Lung (tissue), 12 donors: ENCODE measurements around the gene DCDC1. TPM values are rescaled to one million over a fixed set of nuclear protein-coding genes. Genes with fewer than 3 reads are reported as not detected.

Experiments used
- ATAC-seq: fragments of 200-7000 bp; cut with Tn5 transposase; one replicate; pipeline ENCODE4 v1.9.1; 2020; ENCODE audit warnings: moderate number of reproducible peaks; ENCODE audit not compliant: insufficient read depth, low FRiP score
- DNase-seq, 3 donors: peaks; one replicate each; pipeline ENCODE4 v3.0.0-alpha.2; 2013 to 2017
- H3K27ac ChIP-seq, 2 donors: one replicate each; pipeline ENCODE4 v1.5.1; 2013; ENCODE audit warnings: mild to moderate bottlenecking in 2 of 2, moderate library complexity in 2 of 2, control low read depth in 1 of 2, inconsistent platforms in 1 of 2, low read depth in 1 of 2, low read length in 1 of 2
- H3K27me3 ChIP-seq, 3 donors: one replicate each; pipeline ENCODE4 v1.5.1; 2013; ENCODE audit warnings: low read length in 2 of 3; ENCODE audit not compliant: control insufficient read depth in 3 of 3, insufficient read depth in 3 of 3
- H3K36me3 ChIP-seq, 4 donors: one replicate each; pipeline ENCODE4 v1.5.1; 2013; ENCODE audit warnings: low read length in 4 of 4, mild to moderate bottlenecking in 1 of 4, moderate library complexity in 1 of 4; ENCODE audit not compliant: control insufficient read depth in 4 of 4, insufficient read depth in 4 of 4
- H3K4me1 ChIP-seq, 5 donors: one replicate each; pipeline ENCODE4 v1.5.1; 2013; ENCODE audit warnings: low read length in 5 of 5, mild to moderate bottlenecking in 2 of 5, moderate library complexity in 1 of 5; ENCODE audit not compliant: control insufficient read depth in 5 of 5, insufficient read depth in 5 of 5
- H3K4me3 ChIP-seq: one replicate; pipeline ENCODE4 v1.5.1; 2013; ENCODE audit warnings: mild to moderate bottlenecking, control low read depth, moderate library complexity
- H3K9ac ChIP-seq, 2 donors: one replicate each; pipeline ENCODE4 v1.5.1; 2013; ENCODE audit warnings: low read length in 2 of 2, control low read depth in 1 of 2; ENCODE audit not compliant: insufficient read depth in 1 of 2
- H3K9me3 ChIP-seq, 4 donors: one replicate each; pipeline ENCODE4 v1.5.1; 2013; ENCODE audit warnings: low read length in 3 of 4, mild to moderate bottlenecking in 1 of 4, moderate library complexity in 1 of 4; ENCODE audit not compliant: control insufficient read depth in 4 of 4, insufficient read depth in 3 of 4
- WGBS, 2 donors: extraction: QIAGEN DNeasy Blood & Tissue Kit; methylation state at CpG; one replicate each; pipeline ENCODE4 v1.1.7; 2013; 5-methylcytosine and 5-hydroxymethylcytosine counted together
- polyA plus RNA-seq, 2 donors: library from polyadenylated mRNA; stranded (reverse); fragments of 200-250 nt; gene quantifications; one replicate each; pipeline ENCODE4 v1.2.1, GENCODE V29; 2013
- total RNA-seq, 2 donors: library from RNA; depleted of rRNA in 1 of 2; stranded (reverse); fragments of >200 nt in 1 of 2; gene quantifications; one replicate each; pipeline ENCODE4 v1.2.1, GENCODE V29; 2014 to 2021
- TF ChIP-seq, protein P1 (sequence below): IDR thresholded peaks from 2 replicates; pipeline ENCODE4 v1.5.1; 2012; ENCODE audit warnings: mild to moderate bottlenecking; ENCODE audit errors: control extremely low read depth, extremely low read depth
- donor health status: control.
- donor health status: control.
- donor health status: Bipolar disorder and iron deficiency.
- donor health status: healthy.
- donor health status: DM: yes; HTN: yes; CAD: no.

Gene DCDC1
- total and polyA plus RNA-seq, 4 donors: 0.47 to 20.6 (median 4.7) TPM

DNA sequence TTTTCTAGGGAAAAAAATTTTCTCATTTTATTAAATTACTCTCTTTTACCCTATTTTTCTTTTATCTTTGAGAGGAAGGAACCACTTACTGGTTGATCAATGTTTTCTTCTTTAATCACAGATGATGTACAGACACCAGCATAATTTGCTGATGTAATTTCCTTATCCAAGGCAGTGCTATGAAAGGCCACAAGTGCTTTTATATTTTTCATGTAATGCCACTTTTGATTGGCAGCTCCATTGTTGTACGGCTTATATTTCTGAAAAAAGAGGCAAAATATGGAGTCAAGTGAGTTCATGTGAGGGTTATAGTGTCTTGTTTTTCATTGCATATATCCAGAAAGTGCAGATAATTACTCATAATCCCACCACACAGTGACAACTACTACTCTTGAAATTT lies 460.7 kb downstream of the DCDC1 start:
- DNase-seq (no peak), ATAC-seq (no peak)
- H3K27me3 ChIP-seq: no peaks in the 10 kb centered on the region
- no peak overlapping the region for H3K9ac ChIP-seq
- TF ChIP-seq, protein P1, sequence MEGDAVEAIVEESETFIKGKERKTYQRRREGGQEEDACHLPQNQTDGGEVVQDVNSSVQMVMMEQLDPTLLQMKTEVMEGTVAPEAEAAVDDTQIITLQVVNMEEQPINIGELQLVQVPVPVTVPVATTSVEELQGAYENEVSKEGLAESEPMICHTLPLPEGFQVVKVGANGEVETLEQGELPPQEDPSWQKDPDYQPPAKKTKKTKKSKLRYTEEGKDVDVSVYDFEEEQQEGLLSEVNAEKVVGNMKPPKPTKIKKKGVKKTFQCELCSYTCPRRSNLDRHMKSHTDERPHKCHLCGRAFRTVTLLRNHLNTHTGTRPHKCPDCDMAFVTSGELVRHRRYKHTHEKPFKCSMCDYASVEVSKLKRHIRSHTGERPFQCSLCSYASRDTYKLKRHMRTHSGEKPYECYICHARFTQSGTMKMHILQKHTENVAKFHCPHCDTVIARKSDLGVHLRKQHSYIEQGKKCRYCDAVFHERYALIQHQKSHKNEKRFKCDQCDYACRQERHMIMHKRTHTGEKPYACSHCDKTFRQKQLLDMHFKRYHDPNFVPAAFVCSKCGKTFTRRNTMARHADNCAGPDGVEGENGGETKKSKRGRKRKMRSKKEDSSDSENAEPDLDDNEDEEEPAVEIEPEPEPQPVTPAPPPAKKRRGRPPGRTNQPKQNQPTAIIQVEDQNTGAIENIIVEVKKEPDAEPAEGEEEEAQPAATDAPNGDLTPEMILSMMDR: no peak
- no peaks in the 10 kb centered on the region for H3K9me3 ChIP-seq
- no peaks in the 10 kb centered on the region for H3K36me3 ChIP-seq
- H3K4me3 ChIP-seq: no peak overlapping the region
- H3K4me1 ChIP-seq: peaks cover 0 to 3% (median 0%) of the 10 kb centered on the region in 5 donors
- H3K27ac ChIP-seq: no peak overlapping the region
- WGBS, 2 donors: 82 to 83% methylated on average over 1 of the region's 1 CpG

DNA sequence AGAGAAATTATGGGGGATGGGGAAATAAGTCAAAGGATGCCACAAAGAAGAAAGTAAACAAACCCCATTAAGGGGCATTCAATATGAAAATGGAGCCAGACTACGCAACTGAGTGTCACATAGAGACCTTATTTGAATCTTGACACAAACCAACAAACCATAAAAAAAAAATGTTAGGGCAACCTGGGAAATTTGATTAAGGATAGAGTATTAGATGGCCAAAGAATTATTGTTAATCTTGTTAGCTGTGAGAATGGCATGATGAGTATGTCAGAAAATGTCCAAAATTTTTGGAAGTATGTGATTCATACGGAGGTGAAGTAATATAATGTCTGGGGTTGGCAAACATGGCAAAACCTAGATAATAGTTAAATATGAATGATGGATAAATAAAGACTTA lies 461.3 kb downstream of the DCDC1 start:
- no peaks in the 10 kb centered on the region for H3K27me3 ChIP-seq
- no peaks in the 10 kb centered on the region for H3K36me3 ChIP-seq
- H3K9ac ChIP-seq: no peak overlapping the region
- no peaks in the 10 kb centered on the region for H3K9me3 ChIP-seq
- 73 to 90% methylated on average over 2 of the region's 2 CpGs for WGBS, 2 donors
- DNase-seq: no peak
- TF ChIP-seq, protein P1: no peak
- H3K4me3 ChIP-seq: no peak overlapping the region
- H3K27ac ChIP-seq: no peak overlapping the region
- ATAC-seq: no peak
- peaks cover 0 to 3% (median 0%) of the 10 kb centered on the region in 5 donors for H3K4me1 ChIP-seq

DNA sequence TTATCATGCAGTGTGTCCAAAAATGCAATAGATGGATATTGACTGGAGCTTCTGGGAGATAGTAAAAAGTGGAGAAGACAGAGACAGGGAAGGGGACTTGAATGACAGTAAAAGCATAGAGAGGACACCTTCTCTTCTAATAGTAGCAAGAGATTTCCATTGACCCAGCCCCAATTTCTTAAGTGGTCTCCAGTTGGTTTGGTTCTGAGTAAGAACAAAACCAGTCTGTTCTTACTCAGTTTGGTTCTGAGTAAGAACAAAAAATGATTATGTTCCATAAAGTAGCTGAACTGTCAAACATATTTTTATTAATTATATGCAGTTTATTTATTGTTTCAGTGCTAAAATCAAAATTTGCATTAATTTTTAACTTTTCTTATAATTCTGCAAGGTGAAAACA lies 466.6 kb downstream of the DCDC1 start:
- no peak overlapping the region for H3K4me3 ChIP-seq
- no peak for ATAC-seq
- H3K36me3 ChIP-seq: no peaks in the 10 kb centered on the region
- TF ChIP-seq, protein P1: no peak
- no peak overlapping the region for H3K9ac ChIP-seq
- H3K9me3 ChIP-seq: no peaks in the 10 kb centered on the region
- no peaks in the 10 kb centered on the region for H3K27me3 ChIP-seq
- no peaks in the 10 kb centered on the region for H3K4me1 ChIP-seq
- DNase-seq: no peak
- H3K27ac ChIP-seq: no peak overlapping the region

DNA sequence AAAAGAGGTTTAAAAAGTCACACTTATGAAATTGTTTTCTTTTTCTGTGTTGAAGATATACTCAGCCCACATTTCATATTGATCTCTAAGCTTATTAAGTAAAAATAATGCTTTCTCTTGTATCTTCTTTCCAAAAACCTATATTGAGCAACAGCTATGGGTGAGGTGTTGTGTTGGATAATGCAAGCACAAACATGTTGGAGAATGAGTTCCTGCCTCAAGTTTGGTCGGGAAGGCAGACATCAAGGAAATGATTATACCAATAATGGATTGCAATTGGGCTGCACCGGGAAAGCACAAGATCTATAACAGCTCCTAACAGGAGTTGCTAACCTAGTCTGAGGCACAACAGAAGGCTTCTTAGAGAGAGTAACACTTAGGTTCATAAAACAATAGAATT lies 474.5 kb downstream of the DCDC1 start:
- WGBS, 2 donors: 65 to 86% methylated on average over 2 of the region's 2 CpGs
- H3K9ac ChIP-seq: no peak overlapping the region
- H3K4me3 ChIP-seq: no peak overlapping the region
- H3K9me3 ChIP-seq: no peaks in the 10 kb centered on the region
- H3K36me3 ChIP-seq: no peaks in the 10 kb centered on the region
- peaks cover 0 to 6% (median 0%) of the 10 kb centered on the region in 5 donors for H3K4me1 ChIP-seq
- DNase-seq: no peak
- no peaks in the 10 kb centered on the region for H3K27me3 ChIP-seq
- TF ChIP-seq, protein P1: no peak
- ATAC-seq: no peak
- no peak overlapping the region for H3K27ac ChIP-seq
